ENCODE measurements around the gene ARMCX5. TPM values are rescaled to one million over a fixed set of nuclear protein-coding genes. Genes with fewer than 3 reads are reported as not detected.

ARMCX5 gene
- total RNA-seq, 1 donor from 2014 or later, result 3.1 TPM

Other genes starting within 250 kb of the ARMCX5 start
- not detected for gene NXF2B, start 159.5 kb upstream of the ARMCX5 start, total RNA-seq
- not detected for gene TCP11X2, start 127.7 kb upstream of the ARMCX5 start, total RNA-seq
- not detected for gene TMSB15A, start 82.8 kb upstream of the ARMCX5 start, total RNA-seq
- 3.8 TPM for gene GPRASP1, start 52.0 kb downstream of the ARMCX5 start, total RNA-seq
- gene GPRASP2, start 112.9 kb downstream of the ARMCX5 start, total RNA-seq, result 11.1 TPM
- 4.8 TPM for gene GPRASP3, start 121.2 kb downstream of the ARMCX5 start, total RNA-seq

Data from Right ventricle myocardium superior (tissue), 1 donor.